GM03348 (cell line): ENCODE results near the gene PDE6B.
A peak's percentile ranks its signal among the peaks of the same experiment; 100 is the strongest.
"Not testable (repeated sequence)": the region's sequence is repeated elsewhere in the genome, so short reads cannot be mapped to it uniquely, and the experiment has no call there.

Experiments
- DNase-seq: peaks from one replicate; pipeline ENCODE4 v3.0.0; 2012; ENCODE audit warnings: low spot score

The PDE6B gene

GRCh38 chr4:669806-670559 lies 44.6 kb downstream of the PDE6B start:
- not testable (repeated sequence) for DNase-seq

GRCh38 chr4:671769-672168 lies 46.4 kb downstream of the PDE6B start:
- no peak for DNase-seq

- DNase-seq = peak; percentile 75
Measured at GRCh38 chr4:673349-674091, 48.1 kb downstream of the PDE6B start.

GRCh38 chr4:674172-675035 lies 49.0 kb downstream of the PDE6B start, which contains the start of the genes ATP5ME and MYL5:
Gene ATP5ME (minus strand): TSS chr4:674276. CDS start chr4:674247, 29 bp downstream.
Gene MYL5 (plus strand): TSS chr4:674542. CDS start chr4:678027, 3,485 bp downstream.
- DNase-seq = peak; percentile 100

- DNase-seq = peak; percentile 49
Measured at GRCh38 chr4:675036-675882, 49.9 kb downstream of the PDE6B start.

- DNase-seq = no peak
Measured at GRCh38 chr4:675980-676870, 50.9 kb downstream of the PDE6B start.

GRCh38 chr4:676871-677235 lies 51.5 kb downstream of the PDE6B start:
- no peak for DNase-seq

GRCh38 chr4:677431-678293 lies 52.3 kb downstream of the PDE6B start:
- no peak for DNase-seq

GRCh38 chr4:678331-679103 lies 53.1 kb downstream of the PDE6B start:
- no peak for DNase-seq

GRCh38 chr4:679104-679481 lies 53.7 kb downstream of the PDE6B start:
- DNase-seq = no peak

- DNase-seq = no peak
Measured at GRCh38 chr4:679629-680028, 54.3 kb downstream of the PDE6B start.

GRCh38 chr4:680091-680490 lies 54.7 kb downstream of the PDE6B start:
- DNase-seq = no peak

GRCh38 chr4:680551-680927 lies 55.2 kb downstream of the PDE6B start:
- no peak for DNase-seq

GRCh38 chr4:680928-681645 lies 55.7 kb downstream of the PDE6B start:
- peak; percentile 63 for DNase-seq

- no peak for DNase-seq
Measured at GRCh38 chr4:681736-682451, 56.5 kb downstream of the PDE6B start.

- DNase-seq = no peak
Measured at GRCh38 chr4:682490-683172, 57.3 kb downstream of the PDE6B start.
